Nephron (organoid): ENCODE results near the gene PIK3AP1.

Experiments
- H3K27ac Mint-ChIP-seq, 3 experiments: 2 replicates each; pipeline ENCODE4 v1.8.0; 2020; ENCODE audit warnings: mixed read lengths in 3 of 3, mild to moderate bottlenecking in 2 of 3, moderate library complexity in 1 of 3
- H3K27me3 Mint-ChIP-seq: 2 replicates; pipeline ENCODE4 v1.8.0; 2021; ENCODE audit warnings: low read depth, mild to moderate bottlenecking, moderate library complexity, mixed read lengths
- H3K36me3 Mint-ChIP-seq: 2 replicates; pipeline ENCODE4 v1.8.0; 2020; ENCODE audit warnings: low read depth, mixed read lengths
- H3K4me1 Mint-ChIP-seq: 2 replicates; pipeline ENCODE4 v1.8.0; 2020; ENCODE audit warnings: mixed read lengths
- H3K4me3 Mint-ChIP-seq, 3 experiments: 2 replicates each; pipeline ENCODE4 v1.8.0; 2020; ENCODE audit warnings: mild to moderate bottlenecking in 3 of 3, mixed read lengths in 3 of 3, moderate library complexity in 2 of 3
- H3K9me3 Mint-ChIP-seq: 2 replicates; pipeline ENCODE4 v1.8.0; 2020; ENCODE audit warnings: mixed read lengths
- CTCF ChIP-seq, 3 experiments: fragments of 200-600 bp; sonication (generic); IDR thresholded peaks; one replicate each; pipeline ENCODE4 v1.5.0; 2021; ENCODE audit warnings: antibody characterized with exemption in 3 of 3; ENCODE audit not compliant: unreplicated experiment in 3 of 3

Gene PIK3AP1

GRCh38 chr10:96714746-96715255 is 5.5 kb downstream of the PIK3AP1 start:
- Mint-ChIP-seq H3K4me3 (no peak overlapping the region), H3K36me3 (no peaks in the 10 kb centered on the region), H3K4me1 (no peaks in the 10 kb centered on the region), H3K9me3 (no peaks in the 10 kb centered on the region), H3K27me3 (peaks cover 35% of the 10 kb centered on the region), H3K27ac (no peak overlapping the region)
- no peak for TF ChIP-seq CTCF (IDR thresholded peaks at IDR 0.05; ENCODE audit: unreplicated experiment in 3 of 3)

GRCh38 chr10:96714031-96714590 is 6.2 kb downstream of the PIK3AP1 start:
- H3K27me3 Mint-ChIP-seq, result peaks cover 30% of the 10 kb centered on the region
- H3K9me3 Mint-ChIP-seq, result no peaks in the 10 kb centered on the region
- H3K4me3 Mint-ChIP-seq, result no peak overlapping the region
- H3K27ac Mint-ChIP-seq, result no peak overlapping the region
- no peak for TF ChIP-seq CTCF (IDR thresholded peaks at IDR 0.05; ENCODE audit: unreplicated experiment in 3 of 3)
- no peaks in the 10 kb centered on the region for H3K36me3 Mint-ChIP-seq
- H3K4me1 Mint-ChIP-seq, result no peaks in the 10 kb centered on the region

- H3K27me3 Mint-ChIP-seq, result peaks cover 17% of the 10 kb centered on the region
- H3K36me3 Mint-ChIP-seq, result no peaks in the 10 kb centered on the region
These were observed 7.5 kb downstream of the PIK3AP1 start for GRCh38 chr10:96712662-96713271.

GRCh38 chr10:96711048-96711728 is 9.1 kb downstream of the PIK3AP1 start:
- no peak overlapping the region for H3K27ac Mint-ChIP-seq
- no peaks in the 10 kb centered on the region for H3K4me1 Mint-ChIP-seq
- H3K36me3 Mint-ChIP-seq, result no peaks in the 10 kb centered on the region
- no peak overlapping the region for H3K4me3 Mint-ChIP-seq
- no peak for TF ChIP-seq CTCF (IDR thresholded peaks at IDR 0.05; ENCODE audit: unreplicated experiment in 3 of 3)
- H3K9me3 Mint-ChIP-seq, result no peaks in the 10 kb centered on the region
- H3K27me3 Mint-ChIP-seq, result peaks cover 3% of the 10 kb centered on the region

More at GRCh38 chr10:96712662-96713271, 7.5 kb downstream of the PIK3AP1 start:
- TF ChIP-seq CTCF (IDR thresholded peaks at IDR 0.05; ENCODE audit: unreplicated experiment in 3 of 3), result no peak
- Mint-ChIP-seq H3K4me1 (no peaks in the 10 kb centered on the region), H3K27ac (no peak overlapping the region), H3K9me3 (no peaks in the 10 kb centered on the region), H3K4me3 (no peak overlapping the region)

GRCh38 chr10:96709525-96709924 is 10.8 kb downstream of the PIK3AP1 start:
- no peaks in the 10 kb centered on the region for H3K36me3 Mint-ChIP-seq
- H3K4me1 Mint-ChIP-seq, result no peaks in the 10 kb centered on the region
- no peak overlapping the region for H3K27ac Mint-ChIP-seq
- no peaks in the 10 kb centered on the region for H3K9me3 Mint-ChIP-seq
- TF ChIP-seq CTCF (IDR thresholded peaks at IDR 0.05; ENCODE audit: unreplicated experiment in 3 of 3), result no peak
- no peak overlapping the region for H3K4me3 Mint-ChIP-seq
- peaks cover 3% of the 10 kb centered on the region for H3K27me3 Mint-ChIP-seq
